Heart right ventricle (tissue), 16 donors: ENCODE data around the gene EDAR. TPM values are rescaled to one million over a fixed set of nuclear protein-coding genes. Genes with fewer than 3 reads are reported as not detected.

Source experiments
- ATAC-seq, 8 donors: fragments of 200-7000 bp; cut with Tn5 transposase; one replicate each; pipeline ENCODE4 v1.9.1; 2020; ENCODE audit warnings: mild to moderate bottlenecking in 8 of 8, moderate library complexity in 8 of 8, moderate number of reproducible peaks in 1 of 8
- DNase-seq, 2 donors: peaks; one replicate each; pipeline ENCODE4 v3.0.0-alpha.2; 2020
- H3K27ac ChIP-seq, 10 donors: fragments of 200-600 bp; sonication (generic) in 2 of 10; one replicate each; pipeline versions ENCODE4 v1.5.0 to v1.8.0; 2020 to 2022; ENCODE audit warnings: mild to moderate bottlenecking in 3 of 10
- H3K27me3 ChIP-seq, 7 donors: fragments of 200-600 bp; one replicate each; pipeline ENCODE4 v1.8.0; 2021 to 2022; ENCODE audit warnings: mild to moderate bottlenecking in 2 of 7
- H3K36me3 ChIP-seq, 9 donors: fragments of 200-600 bp; sonication (generic) in 1 of 9; one replicate each; pipeline versions ENCODE4 v1.5.0 to v1.8.0; 2020 to 2022; ENCODE audit warnings: mild to moderate bottlenecking in 2 of 9
- H3K4me1 ChIP-seq, 9 donors: fragments of 200-600 bp; sonication (generic) in 1 of 9; one replicate each; pipeline versions ENCODE4 v1.5.0 to v1.8.0; 2020 to 2022; ENCODE audit warnings: mild to moderate bottlenecking in 4 of 9
- H3K4me3 ChIP-seq, 10 donors: fragments of 200-600 bp; sonication (generic) in 2 of 10; one replicate each; pipeline versions ENCODE4 v1.5.0 to v1.8.0; 2020 to 2022; ENCODE audit warnings: mild to moderate bottlenecking in 7 of 10, moderate library complexity in 2 of 10
- H3K9me3 ChIP-seq, 11 donors: fragments of 200-600 bp in 10 of 11; sonication (generic) in 2 of 11; one replicate each; pipeline versions ENCODE4 v1.5.0 to v1.8.0; 2013 to 2022; ENCODE audit warnings: mild to moderate bottlenecking in 2 of 11, control low read depth in 1 of 11, moderate library complexity in 1 of 11
- CTCF ChIP-seq, 9 donors: fragments of 200-600 bp; sonication (generic) in 2 of 9; IDR thresholded peaks; one replicate each; pipeline versions ENCODE4 v1.5.0 to v1.8.0; 2021 to 2022; ENCODE audit warnings: antibody characterized with exemption in 9 of 9, mild to moderate bottlenecking in 5 of 9, moderate library complexity in 1 of 9
- WGBS, 2 donors: extraction: QIAGEN DNeasy Blood & Tissue Kit; methylation state at CpG; one replicate each; pipeline ENCODE4 v1.1.7; 2013; ENCODE audit warnings: inconsistent platforms in 1 of 2; 5-methylcytosine and 5-hydroxymethylcytosine counted together
- intact Hi-C, 10 donors: fragments of 100-400 bp; cut with DNase I; formaldehyde crosslinking; loops; one replicate each; pipeline versions ENCODE4 v1.11.1 to v1.14.2; 2022
- polyA plus RNA-seq, 2 donors: library from polyadenylated mRNA; stranded (reverse); fragments of 200-250 nt; gene quantifications; one replicate each; pipeline ENCODE4 v1.2.3, GENCODE V29; 2013
- total RNA-seq, 10 donors: library from RNA; stranded (reverse); fragmentation: NEBNext Ultra II Directional in 3 of 10; extraction: Animal tissue kit (Norgen Biotek cat#: 25700) in 3 of 10; gene quantifications; one replicate each; pipeline versions ENCODE4 v1.2.1 to v1.2.4, GENCODE V29; 2021 to 2023
- donor health status: Arrhythmogenic right ventricular cardiomyopathy.
- donor health status: ischemic (EF 13 %, LVEDD 7.1; RV severe dilation, severe dysfunction).
- donor health status: healthy with polysubstance abuse.
- donor health status: DM: no; HTN: yes; CAD: no.
- donor health status: DM: no; HTN: no; CAD: no.
- donor health status: ischemic (EF 25% LVEDD 6.9; RV normal size, moderate dysfunction).
- donor health status: ischemic (EF 25% LVEDD 5.7; RV mildly dilated, moderate dysfunction).
- donor health status: healthy.
- donor health status: DM: yes; HTN: yes; CAD: no.
- donor health status: Ischemic cardiomyopathy.
- donor health status: ischemic (EF 35%, LVEDD 5.7; RV mildly dilated, moderate dysfunction).
- donor health status: nonischemic (EF 11% LVEDD 7.7; RV severe dilation, severe dysfunction).
- donor health status: DM: yes; HTN: yes; CAD: no.
- donor health status: PGD.
- donor health status: ischemic (EF 29% LVEDD 5.4; RV normal size, mild dysfunction).
- donor health status: nonischemic (EF 23%, LVEDD 6.1; RV moderate dilation, normal function).

The EDAR gene
- total and polyA plus RNA-seq, 12 donors: 0.07 to 0.34 TPM; not detected in 10

DNA sequence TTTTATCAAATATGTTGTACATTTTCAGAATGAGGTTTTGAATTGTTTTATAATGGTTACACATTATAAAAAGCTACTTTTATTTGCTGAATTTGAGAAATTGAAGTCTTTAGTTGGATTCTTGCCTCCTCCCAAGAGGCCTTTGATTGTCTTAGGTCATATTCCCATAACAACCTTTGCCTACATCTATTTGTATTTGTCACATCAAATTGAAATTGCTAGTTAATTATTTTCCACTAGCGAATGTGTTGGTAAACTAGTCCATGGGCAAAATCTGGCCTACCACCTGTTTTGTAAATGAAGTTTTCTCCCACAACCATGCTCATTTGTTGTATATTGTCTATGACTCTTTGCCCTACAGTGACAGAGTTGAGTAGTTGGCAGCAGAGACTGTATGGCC lies 142.0 kb downstream of the EDAR start:
- H3K27ac ChIP-seq: no peak overlapping the region
- intact Hi-C loops: no loop called here
- H3K27me3 ChIP-seq: no peaks in the 10 kb centered on the region
- H3K36me3 ChIP-seq: peaks cover 0 to 3% (median 0%) of the 10 kb centered on the region in 9 donors
- no peak for DNase-seq
- peaks cover 0 to under 1% (median 0%) of the 10 kb centered on the region in 11 donors for H3K9me3 ChIP-seq
- 91 to 94% methylated on average over 1 of the region's 1 CpG for WGBS, 2 donors
- no peak for TF ChIP-seq CTCF (IDR thresholded peaks at IDR 0.05)
- no peak overlapping the region for H3K4me3 ChIP-seq
- no peak for ATAC-seq
- no peaks in the 10 kb centered on the region for H3K4me1 ChIP-seq

DNA sequence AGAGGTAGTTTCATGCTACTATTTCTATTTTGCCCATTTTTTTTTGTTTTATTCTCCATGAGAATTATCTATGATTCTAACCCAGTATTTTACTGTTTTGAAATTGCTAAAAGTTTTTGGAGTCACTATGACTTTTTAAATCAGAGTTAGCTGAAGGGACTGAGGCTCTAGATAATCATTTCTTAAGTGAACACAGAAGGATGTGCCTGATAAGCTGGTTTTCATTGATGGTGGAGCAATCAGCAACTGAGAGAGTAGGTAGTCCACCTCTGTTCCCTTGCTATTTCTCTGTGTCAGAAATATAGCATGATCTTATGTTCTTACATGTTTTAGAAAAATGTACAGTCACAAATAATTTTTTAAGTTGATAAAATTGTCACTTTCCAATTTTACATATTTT lies 143.1 kb downstream of the EDAR start:
- ATAC-seq (no peak), DNase-seq (no peak)
- Histone ChIP-seq H3K27ac (no peak overlapping the region), H3K9me3 (peaks cover 0 to 11% (median 5%) of the 10 kb centered on the region in 11 donors), H3K4me1 (no peaks in the 10 kb centered on the region), H3K36me3 (peaks cover 0 to 6% (median 0%) of the 10 kb centered on the region in 9 donors), H3K27me3 (no peaks in the 10 kb centered on the region), H3K4me3 (no peak overlapping the region)
- intact Hi-C loops: no loop called here
- no peak for TF ChIP-seq CTCF (IDR thresholded peaks at IDR 0.05)

Other genes with a start within 250 kb of the EDAR start
- gene CCDC138, start 202.4 kb downstream of the EDAR start, total RNA-seq: 1 to 10 TPM in 6 of 10 donors, under 1 TPM in 4; 0.50 to 1.8 (median 1.1) TPM
- gene CCDC138, start 202.4 kb downstream of the EDAR start, polyA plus RNA-seq: under 1 TPM; 0.44 to 0.64 TPM
- 10 to 100 TPM in 1 of 10 donors, 1 to 10 TPM in 9; 5.6 to 11.5 (median 8.7) TPM for gene SH3RF3, start 140.0 kb upstream of the EDAR start, total RNA-seq
- 1 to 10 TPM; 5.0 to 8.9 TPM for gene SH3RF3, start 140.0 kb upstream of the EDAR start, polyA plus RNA-seq